Lower leg skin (tissue), 3 donors: ENCODE results near the gene GPR62.

ENCODE experiments used
- CTCF ChIP-seq, 3 donors: fragments of 450-650 bp; IDR thresholded peaks; one replicate each; pipeline ENCODE4 v1.5.1; 2016; ENCODE audit warnings: antibody characterized with exemption in 3 of 3, mild to moderate bottlenecking in 3 of 3, moderate library complexity in 2 of 3
- POLR2A ChIP-seq, 2 donors: fragments of 450-650 bp; IDR thresholded peaks; one replicate each; pipeline ENCODE4 v1.6.1; 2016 to 2017; ENCODE audit warnings: antibody characterized with exemption in 2 of 2, mild to moderate bottlenecking in 1 of 2, moderate library complexity in 1 of 2

- TF ChIP-seq CTCF (IDR thresholded peaks at IDR 0.05): no peak
- no peak for TF ChIP-seq POLR2A (IDR thresholded peaks at IDR 0.05)
Observed at GRCh38 chr3:51992017-51992682, 37.0 kb downstream of the GPR62 start.
